ENCODE results near the gene BCO2. TPM values are rescaled to one million over a fixed set of nuclear protein-coding genes. Genes with fewer than 3 reads are reported as not detected.
A peak's percentile ranks its signal among the peaks of the same experiment; 100 is the strongest.

Gene BCO2
- total RNA-seq, 1 experiment from 2014 or later, result 2.9 TPM

DNA sequence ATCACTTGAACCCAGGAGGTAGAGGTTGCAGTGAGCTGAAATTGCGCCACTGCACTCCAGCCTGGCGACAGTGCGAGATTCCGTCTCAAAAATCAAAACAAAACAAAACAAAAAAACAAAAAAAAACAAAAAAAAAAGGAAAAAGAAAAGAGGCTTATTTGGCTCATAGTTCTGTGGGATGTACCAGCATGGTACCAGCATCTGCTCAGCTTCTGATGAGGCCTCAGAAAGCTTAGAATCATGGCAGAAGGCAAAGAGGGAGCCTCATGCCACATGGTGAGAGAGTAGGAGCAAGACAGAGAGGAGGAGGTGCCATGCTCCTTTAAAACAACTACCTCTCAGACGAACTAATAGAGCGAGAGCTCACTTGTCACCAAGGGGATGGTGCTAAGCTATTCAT, 40.3 kb downstream of the BCO2 start:
- H3K79me2 ChIP-seq (ENCODE audit: low read length), result no peaks in the 10 kb centered on the region
- H3K4me3 ChIP-seq (ENCODE audit: low read length), result no peak overlapping the region
- no peak overlapping the region for H3K27ac ChIP-seq (ENCODE audit: low read length)
- no peaks in the 10 kb centered on the region for H3K36me3 ChIP-seq (ENCODE audit: low read depth, low read length)
- intact Hi-C loops (cut with micrococcal nuclease), result loop anchor here (5.0 kb wide), 3 partner anchors 38 to 1072 kb away; partner anchors contain the start of genes BCO2 and PLET1
- TF ChIP-seq, protein P1, sequence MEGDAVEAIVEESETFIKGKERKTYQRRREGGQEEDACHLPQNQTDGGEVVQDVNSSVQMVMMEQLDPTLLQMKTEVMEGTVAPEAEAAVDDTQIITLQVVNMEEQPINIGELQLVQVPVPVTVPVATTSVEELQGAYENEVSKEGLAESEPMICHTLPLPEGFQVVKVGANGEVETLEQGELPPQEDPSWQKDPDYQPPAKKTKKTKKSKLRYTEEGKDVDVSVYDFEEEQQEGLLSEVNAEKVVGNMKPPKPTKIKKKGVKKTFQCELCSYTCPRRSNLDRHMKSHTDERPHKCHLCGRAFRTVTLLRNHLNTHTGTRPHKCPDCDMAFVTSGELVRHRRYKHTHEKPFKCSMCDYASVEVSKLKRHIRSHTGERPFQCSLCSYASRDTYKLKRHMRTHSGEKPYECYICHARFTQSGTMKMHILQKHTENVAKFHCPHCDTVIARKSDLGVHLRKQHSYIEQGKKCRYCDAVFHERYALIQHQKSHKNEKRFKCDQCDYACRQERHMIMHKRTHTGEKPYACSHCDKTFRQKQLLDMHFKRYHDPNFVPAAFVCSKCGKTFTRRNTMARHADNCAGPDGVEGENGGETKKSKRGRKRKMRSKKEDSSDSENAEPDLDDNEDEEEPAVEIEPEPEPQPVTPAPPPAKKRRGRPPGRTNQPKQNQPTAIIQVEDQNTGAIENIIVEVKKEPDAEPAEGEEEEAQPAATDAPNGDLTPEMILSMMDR (conservative IDR thresholded peaks at IDR 0.05; ENCODE audit: low read depth, low read length), result no peak
- TF ChIP-seq EZH2phosphoT487 (IDR thresholded peaks at IDR 0.05; ENCODE audit: borderline replicate concordance, low read length) (no peak), EZH2 (IDR thresholded peaks at IDR 0.05; ENCODE audit: low read length, unreplicated experiment) (no peak)
- no peak for DNase-seq
- H3K9me3 ChIP-seq (ENCODE audit: low read length), result no peaks in the 10 kb centered on the region
- no peaks in the 10 kb centered on the region for H3K27me3 ChIP-seq (ENCODE audit: low read length)
- H3K9ac ChIP-seq (ENCODE audit: low read length), result no peak overlapping the region
- H2AFZ ChIP-seq (ENCODE audit: low read length), result no peak overlapping the region; the same call in 1 of the 2 replicates
- H3F3A ChIP-seq (ENCODE audit: low read length, unreplicated experiment), result no peaks in the 10 kb centered on the region
- POLR2A ChIA-PET (ENCODE audit: unreplicated experiment), result no interaction called here
- BruUV-seq (replicated peaks), result no TSS peak
- H3K4me2 ChIP-seq (ENCODE audit: low read length), result no peak overlapping the region
- H4K20me1 ChIP-seq (ENCODE audit: low read length), result no peaks in the 10 kb centered on the region
- no peaks in the 10 kb centered on the region for H3K9me2 ChIP-seq (replicated peaks; ENCODE audit: low read length)
- CTCF ChIA-PET, result no interaction called here
- no peak for ATAC-seq
- peaks cover 25% of the 10 kb centered on the region for H3K4me1 ChIP-seq (ENCODE audit: insufficient read depth, low read length)

- Histone ChIP-seq H3K4me2 (ENCODE audit: low read length) (no peak overlapping the region), H2AFZ (ENCODE audit: low read length) (no peak overlapping the region; the same call in 1 of the 2 replicates), H3K27me3 (ENCODE audit: low read length) (no peaks in the 10 kb centered on the region), H3K9ac (ENCODE audit: low read length) (no peak overlapping the region), H3K9me3 (ENCODE audit: low read length) (no peaks in the 10 kb centered on the region), H3K27ac (ENCODE audit: low read length) (no peak overlapping the region), H3K79me2 (ENCODE audit: low read length) (no peaks in the 10 kb centered on the region), H3K9me2 (replicated peaks; ENCODE audit: low read length) (no peaks in the 10 kb centered on the region), H3K4me3 (ENCODE audit: low read length) (no peak overlapping the region), H3K4me1 (ENCODE audit: insufficient read depth, low read length) (peaks cover 34% of the 10 kb centered on the region), H3K36me3 (ENCODE audit: low read depth, low read length) (no peaks in the 10 kb centered on the region), H3F3A (ENCODE audit: low read length, unreplicated experiment) (no peaks in the 10 kb centered on the region), H4K20me1 (ENCODE audit: low read length) (no peaks in the 10 kb centered on the region)
- ATAC-seq (peak; percentile 14; the same call in 1 of the 2 replicates), DNase-seq (peak; percentile 39)
- TF ChIP-seq EZH2phosphoT487 (IDR thresholded peaks at IDR 0.05; ENCODE audit: borderline replicate concordance, low read length) (no peak), EZH2 (IDR thresholded peaks at IDR 0.05; ENCODE audit: low read length, unreplicated experiment) (no peak)
- TF ChIP-seq, protein P1 (conservative IDR thresholded peaks at IDR 0.05; ENCODE audit: low read depth, low read length), result no peak
- CTCF ChIA-PET, result interaction anchor here (0.5 to 0.7 kb wide), 2 partner anchors 59 to 64 kb away, joined by 3 to 10 read pairs; no protein-coding TSS in a partner anchor
- intact Hi-C loops (cut with micrococcal nuclease), result loop anchor here (5.0 kb wide), 3 partner anchors 39 to 1071 kb away; partner anchors contain the start of genes BCO2 and PLET1
- no TSS peak for BruUV-seq (replicated peaks)
- POLR2A ChIA-PET (ENCODE audit: unreplicated experiment), result no interaction called here
Measured at GRCh38 chr11:112216561-112217105, 41.3 kb downstream of the BCO2 start.
